ENCODE measurements around the gene ANTXRL. TPM values are rescaled to one million over a fixed set of nuclear protein-coding genes. Genes with fewer than 3 reads are reported as not detected.

The ANTXRL gene
- total and polyA plus RNA-seq, 10 of the 15 experiments (the other 5 are each of a cell fraction or from before 2014, with no cell fraction given): not detected

DNA sequence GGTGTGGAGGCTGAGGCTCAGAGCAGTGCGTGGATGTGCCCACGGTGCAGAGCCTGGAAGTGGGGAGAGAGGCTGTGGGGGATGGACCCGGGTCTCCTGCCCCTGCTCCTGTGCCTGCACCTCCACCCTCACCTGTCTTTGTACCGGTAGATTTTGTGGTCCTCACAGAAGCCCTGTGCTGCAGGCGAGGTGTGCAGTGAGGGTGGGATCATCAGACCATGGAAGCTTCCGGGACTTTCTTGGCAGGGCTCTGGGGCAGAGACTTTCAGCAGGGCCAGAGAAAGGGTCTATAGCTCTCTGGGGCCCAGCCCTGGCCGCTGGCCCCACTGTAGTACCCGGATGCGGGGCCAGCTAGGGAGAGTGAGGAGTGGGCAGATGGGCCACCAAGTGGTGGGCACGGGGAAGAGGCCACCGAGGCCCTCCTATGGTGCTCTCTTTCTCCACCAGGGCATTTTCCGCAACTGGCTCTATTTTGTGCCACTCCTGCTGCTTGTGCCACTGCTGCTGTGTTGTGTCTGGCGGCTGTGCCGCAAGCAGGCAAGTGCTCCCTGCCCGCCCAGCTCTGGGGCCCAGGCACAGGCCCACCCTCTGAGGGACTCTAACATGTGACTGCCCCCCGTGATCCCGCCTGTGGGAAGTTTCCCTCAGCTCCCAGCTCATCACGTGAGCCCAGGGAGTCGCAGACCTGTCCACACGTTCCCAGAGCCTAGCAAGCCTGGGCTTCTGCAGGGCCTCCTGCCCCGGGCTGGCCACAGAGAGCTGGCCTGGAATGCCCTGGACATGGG lies 22.1 kb downstream of the ANTXRL start (continued):
- TF ChIP-seq, protein P1, sequence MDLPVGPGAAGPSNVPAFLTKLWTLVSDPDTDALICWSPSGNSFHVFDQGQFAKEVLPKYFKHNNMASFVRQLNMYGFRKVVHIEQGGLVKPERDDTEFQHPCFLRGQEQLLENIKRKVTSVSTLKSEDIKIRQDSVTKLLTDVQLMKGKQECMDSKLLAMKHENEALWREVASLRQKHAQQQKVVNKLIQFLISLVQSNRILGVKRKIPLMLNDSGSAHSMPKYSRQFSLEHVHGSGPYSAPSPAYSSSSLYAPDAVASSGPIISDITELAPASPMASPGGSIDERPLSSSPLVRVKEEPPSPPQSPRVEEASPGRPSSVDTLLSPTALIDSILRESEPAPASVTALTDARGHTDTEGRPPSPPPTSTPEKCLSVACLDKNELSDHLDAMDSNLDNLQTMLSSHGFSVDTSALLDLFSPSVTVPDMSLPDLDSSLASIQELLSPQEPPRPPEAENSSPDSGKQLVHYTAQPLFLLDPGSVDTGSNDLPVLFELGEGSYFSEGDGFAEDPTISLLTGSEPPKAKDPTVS (IDR thresholded peaks at IDR 0.05; ENCODE audit: low read depth, low read length): no peak

DNA sequence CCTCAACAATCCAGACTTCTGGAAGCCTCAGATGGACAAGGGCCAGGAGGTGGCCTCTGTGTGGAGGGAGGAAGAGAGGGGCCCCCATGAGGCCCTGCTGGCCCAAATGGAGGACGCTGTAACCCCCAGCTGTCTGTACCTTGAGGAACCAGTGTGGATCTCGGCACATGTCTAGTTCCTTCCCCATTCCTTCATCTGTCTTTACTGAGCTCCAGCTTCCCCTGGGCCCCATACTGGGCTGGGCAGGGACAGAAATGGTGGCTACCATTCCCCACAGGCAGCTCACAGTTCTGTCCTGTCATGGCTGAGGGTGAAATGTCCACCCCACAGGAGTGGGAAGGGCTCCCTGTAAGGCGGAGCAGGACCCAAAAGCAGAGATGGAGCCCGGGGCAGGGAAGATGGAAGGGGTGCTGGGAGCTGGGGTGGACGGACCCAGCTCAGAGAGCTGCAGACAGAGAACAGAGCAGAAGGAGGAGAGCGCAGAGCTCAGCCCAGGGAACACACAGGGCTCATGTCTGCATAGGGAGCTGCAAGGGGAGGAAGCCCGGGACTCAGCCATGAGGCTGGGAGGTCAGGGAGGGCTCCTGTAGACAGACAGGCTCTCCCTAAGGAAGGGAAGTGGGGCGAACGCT lies 22.8 kb downstream of the ANTXRL start:
- H3K4me1 ChIP-seq (ENCODE audit: control insufficient read depth, insufficient read depth, low read length): no peaks in the 10 kb centered on the region
- FAIRE-seq (no peak), ATAC-seq (no peak), DNase-seq (ENCODE audit: low read depth, low spot score) (no peak)
- WGBS (ENCODE audit: insufficient coverage, insufficient replicate concordance, low lambda C conversion rate, missing lambda C conversion rate): 23% methylated on average over 9 of the region's 9 CpGs
- no peak overlapping the region for H3K9ac ChIP-seq (ENCODE audit: control insufficient read depth, insufficient read depth, low read length)
- CTCF ChIA-PET: no interaction called here
- intact Hi-C loops (cut with micrococcal nuclease; ENCODE audit: unreplicated experiment): no loop called here
- no peak overlapping the region for H3K27ac ChIP-seq (ENCODE audit: control insufficient read depth, insufficient read depth)
- BruUV-seq (replicated peaks): no TSS peak
- H3K27me3 ChIP-seq (replicated peaks in 1 of 2; ENCODE audit: control insufficient read depth in 2 of 2, insufficient read depth in 2 of 2, low read length in 1 of 2): peaks cover 2 to 5% of the 10 kb centered on the region in 2 experiments; a peak in 3 of 4 replicates
- in situ Hi-C loops (cut with MboI): no loop called here
- RAD21 ChIA-PET (ENCODE audit: unreplicated experiment): no interaction called here
- TF ChIP-seq, protein P2, sequence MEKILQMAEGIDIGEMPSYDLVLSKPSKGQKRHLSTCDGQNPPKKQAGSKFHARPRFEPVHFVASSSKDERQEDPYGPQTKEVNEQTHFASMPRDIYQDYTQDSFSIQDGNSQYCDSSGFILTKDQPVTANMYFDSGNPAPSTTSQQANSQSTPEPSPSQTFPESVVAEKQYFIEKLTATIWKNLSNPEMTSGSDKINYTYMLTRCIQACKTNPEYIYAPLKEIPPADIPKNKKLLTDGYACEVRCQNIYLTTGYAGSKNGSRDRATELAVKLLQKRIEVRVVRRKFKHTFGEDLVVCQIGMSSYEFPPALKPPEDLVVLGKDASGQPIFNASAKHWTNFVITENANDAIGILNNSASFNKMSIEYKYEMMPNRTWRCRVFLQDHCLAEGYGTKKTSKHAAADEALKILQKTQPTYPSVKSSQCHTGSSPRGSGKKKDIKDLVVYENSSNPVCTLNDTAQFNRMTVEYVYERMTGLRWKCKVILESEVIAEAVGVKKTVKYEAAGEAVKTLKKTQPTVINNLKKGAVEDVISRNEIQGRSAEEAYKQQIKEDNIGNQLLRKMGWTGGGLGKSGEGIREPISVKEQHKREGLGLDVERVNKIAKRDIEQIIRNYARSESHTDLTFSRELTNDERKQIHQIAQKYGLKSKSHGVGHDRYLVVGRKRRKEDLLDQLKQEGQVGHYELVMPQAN (conservative IDR thresholded peaks at IDR 0.05): no peak
- no peak for TF ChIP-seq CBFB (IDR thresholded peaks at IDR 0.05; ENCODE audit: low read depth)
- TF ChIP-seq CREB1 (IDR thresholded peaks at IDR 0.05; ENCODE audit: low read depth): no peak
- TF ChIP-seq, protein P3, sequence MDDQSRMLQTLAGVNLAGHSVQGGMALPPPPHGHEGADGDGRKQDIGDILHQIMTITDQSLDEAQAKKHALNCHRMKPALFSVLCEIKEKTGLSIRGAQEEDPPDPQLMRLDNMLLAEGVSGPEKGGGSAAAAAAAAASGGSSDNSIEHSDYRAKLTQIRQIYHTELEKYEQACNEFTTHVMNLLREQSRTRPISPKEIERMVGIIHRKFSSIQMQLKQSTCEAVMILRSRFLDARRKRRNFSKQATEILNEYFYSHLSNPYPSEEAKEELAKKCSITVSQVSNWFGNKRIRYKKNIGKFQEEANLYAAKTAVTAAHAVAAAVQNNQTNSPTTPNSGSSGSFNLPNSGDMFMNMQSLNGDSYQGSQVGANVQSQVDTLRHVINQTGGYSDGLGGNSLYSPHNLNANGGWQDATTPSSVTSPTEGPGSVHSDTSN (IDR thresholded peaks at IDR 0.05; ENCODE audit: insufficient replicate concordance, low read depth, low read length): no peak
- SMC1A ChIA-PET (ENCODE audit: uncharacterized antibody, unreplicated experiment): interaction anchor here (0.5 kb wide), 1 partner anchor 35 kb away, joined by 3 read pairs; no protein-coding TSS in a partner anchor
- H3K79me2 ChIP-seq (ENCODE audit: control insufficient read depth, insufficient read depth, low read length): no peaks in the 10 kb centered on the region
- H4K20me1 ChIP-seq (ENCODE audit: control insufficient read depth, insufficient read depth): no peaks in the 10 kb centered on the region
- H2AFZ ChIP-seq (ENCODE audit: control insufficient read depth, low read depth, low read length): no peak overlapping the region
- H3K4me2 ChIP-seq (ENCODE audit: control insufficient read depth, insufficient read depth): no peak overlapping the region
- no peaks in the 10 kb centered on the region for H3K36me3 ChIP-seq (ENCODE audit: control insufficient read depth in 2 of 2, insufficient read depth in 2 of 2, low read length in 1 of 2)
- POLR2A ChIA-PET: no interaction called here
- H3K9me3 ChIP-seq (replicated peaks; ENCODE audit: control insufficient read depth, insufficient read depth, low read length): no peaks in the 10 kb centered on the region
- H3K4me3 ChIP-seq: no peak overlapping the region
